ENCODE results near the gene RAPGEF2. TPM values are rescaled to one million over a fixed set of nuclear protein-coding genes. Genes with fewer than 3 reads are reported as not detected.

RAPGEF2 gene
- total and polyA plus RNA-seq, 2 experiments from 2014 or later = 8.4 to 79.3 TPM

- no peaks in the 10 kb centered on the region for H3K9me3 ChIP-seq (ENCODE audit: low read depth)
- no peaks in the 10 kb centered on the region for H3K36me3 ChIP-seq (replicated peaks; ENCODE audit: insufficient read depth, low read depth)
- DNase-seq (ENCODE audit: low spot score) = no peak
- H3K4me3 ChIP-seq = no peak overlapping the region
- no peak overlapping the region for H2AFZ ChIP-seq
- H3K4me2 ChIP-seq = no peak overlapping the region
- peaks cover 64% of the 10 kb centered on the region for H3K79me2 ChIP-seq
- no peaks in the 10 kb centered on the region for H3K9me2 ChIP-seq (replicated peaks; ENCODE audit: insufficient read depth)
- H3K4me1 ChIP-seq (ENCODE audit: insufficient read depth) = no peaks in the 10 kb centered on the region
- 95% methylated on average over 7 of the region's 7 CpGs for WGBS (ENCODE audit: low lambda C conversion rate, missing lambda C conversion rate)
- H3K27ac ChIP-seq = no peak overlapping the region
- H4K20me1 ChIP-seq (ENCODE audit: insufficient read depth, poor library complexity, severe bottlenecking) = no peaks in the 10 kb centered on the region
- no peaks in the 10 kb centered on the region for H3K27me3 ChIP-seq
- TF ChIP-seq EZH2 (IDR thresholded peaks at IDR 0.05; ENCODE audit: borderline replicate concordance) (no peak), EZH2phosphoT487 (IDR thresholded peaks at IDR 0.05; ENCODE audit: low read depth, severe bottlenecking, unreplicated experiment) (no peak)
- TF ChIP-seq, protein P1, sequence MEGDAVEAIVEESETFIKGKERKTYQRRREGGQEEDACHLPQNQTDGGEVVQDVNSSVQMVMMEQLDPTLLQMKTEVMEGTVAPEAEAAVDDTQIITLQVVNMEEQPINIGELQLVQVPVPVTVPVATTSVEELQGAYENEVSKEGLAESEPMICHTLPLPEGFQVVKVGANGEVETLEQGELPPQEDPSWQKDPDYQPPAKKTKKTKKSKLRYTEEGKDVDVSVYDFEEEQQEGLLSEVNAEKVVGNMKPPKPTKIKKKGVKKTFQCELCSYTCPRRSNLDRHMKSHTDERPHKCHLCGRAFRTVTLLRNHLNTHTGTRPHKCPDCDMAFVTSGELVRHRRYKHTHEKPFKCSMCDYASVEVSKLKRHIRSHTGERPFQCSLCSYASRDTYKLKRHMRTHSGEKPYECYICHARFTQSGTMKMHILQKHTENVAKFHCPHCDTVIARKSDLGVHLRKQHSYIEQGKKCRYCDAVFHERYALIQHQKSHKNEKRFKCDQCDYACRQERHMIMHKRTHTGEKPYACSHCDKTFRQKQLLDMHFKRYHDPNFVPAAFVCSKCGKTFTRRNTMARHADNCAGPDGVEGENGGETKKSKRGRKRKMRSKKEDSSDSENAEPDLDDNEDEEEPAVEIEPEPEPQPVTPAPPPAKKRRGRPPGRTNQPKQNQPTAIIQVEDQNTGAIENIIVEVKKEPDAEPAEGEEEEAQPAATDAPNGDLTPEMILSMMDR (IDR thresholded peaks at IDR 0.05; ENCODE audit: poor library complexity) = no peak
Measured at GRCh38 chr4:159212675-159213293, 109.9 kb downstream of the RAPGEF2 start.

GRCh38 chr4:159216834-159217233 is 114.0 kb downstream of the RAPGEF2 start:
- DNase-seq (ENCODE audit: low spot score) = no peak
- H3K79me2 ChIP-seq = peaks cover 81% of the 10 kb centered on the region
- TF ChIP-seq EZH2 (IDR thresholded peaks at IDR 0.05; ENCODE audit: borderline replicate concordance) (no peak), EZH2phosphoT487 (IDR thresholded peaks at IDR 0.05; ENCODE audit: low read depth, severe bottlenecking, unreplicated experiment) (no peak)
- TF ChIP-seq, protein P1 (IDR thresholded peaks at IDR 0.05; ENCODE audit: poor library complexity) = no peak
- H3K36me3 ChIP-seq (replicated peaks; ENCODE audit: insufficient read depth, low read depth) = no peaks in the 10 kb centered on the region
- H4K20me1 ChIP-seq (ENCODE audit: insufficient read depth, poor library complexity, severe bottlenecking) = no peaks in the 10 kb centered on the region
- no peaks in the 10 kb centered on the region for H3K27me3 ChIP-seq
- H3K4me1 ChIP-seq (ENCODE audit: insufficient read depth) = no peaks in the 10 kb centered on the region
- no peak overlapping the region for H2AFZ ChIP-seq
- no peaks in the 10 kb centered on the region for H3K9me2 ChIP-seq (replicated peaks; ENCODE audit: insufficient read depth)
- WGBS (ENCODE audit: low lambda C conversion rate, missing lambda C conversion rate) = 83% methylated on average over 5 of the region's 5 CpGs
- H3K27ac ChIP-seq = no peak overlapping the region
- no peak overlapping the region for H3K4me3 ChIP-seq
- H3K9me3 ChIP-seq (ENCODE audit: low read depth) = no peaks in the 10 kb centered on the region
- no peak overlapping the region for H3K4me2 ChIP-seq

DNA sequence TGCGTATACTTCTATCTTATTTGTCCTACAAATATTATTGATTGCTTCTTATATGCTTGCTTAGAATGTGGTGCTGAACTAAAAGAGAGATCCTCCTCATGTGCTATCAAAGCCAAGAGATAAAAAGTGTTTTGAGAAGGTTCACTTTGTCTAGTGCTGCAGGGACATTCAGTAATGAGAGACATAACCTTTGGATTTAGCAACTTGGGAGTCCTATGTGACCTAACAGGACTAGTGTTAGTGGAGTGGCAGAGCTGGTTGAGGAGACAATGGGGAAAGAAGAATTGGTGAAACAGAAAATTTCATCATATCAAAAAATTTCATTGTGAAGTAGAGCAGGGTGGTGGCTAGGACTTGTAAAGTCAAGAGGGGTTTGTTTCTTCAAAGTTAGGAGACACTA is 117.0 kb downstream of the RAPGEF2 start:
- no peak for TF ChIP-seq EZH2 (IDR thresholded peaks at IDR 0.05; ENCODE audit: borderline replicate concordance)
- no peak for TF ChIP-seq EZH2phosphoT487 (IDR thresholded peaks at IDR 0.05; ENCODE audit: low read depth, severe bottlenecking, unreplicated experiment)
- TF ChIP-seq, protein P1 (IDR thresholded peaks at IDR 0.05; ENCODE audit: poor library complexity) = no peak
- no peaks in the 10 kb centered on the region for H3K4me1 ChIP-seq (ENCODE audit: insufficient read depth)
- WGBS (ENCODE audit: low lambda C conversion rate, missing lambda C conversion rate) = 94% methylated on average over 1 of the region's 1 CpG

More for the DNA sequence above, 117.0 kb downstream of the RAPGEF2 start:
- Histone ChIP-seq H4K20me1 (ENCODE audit: insufficient read depth, poor library complexity, severe bottlenecking) (no peaks in the 10 kb centered on the region), H3K4me3 (no peak overlapping the region), H3K79me2 (peaks cover 87% of the 10 kb centered on the region), H3K27ac (no peak overlapping the region), H3K36me3 (replicated peaks; ENCODE audit: insufficient read depth, low read depth) (no peaks in the 10 kb centered on the region), H3K27me3 (no peaks in the 10 kb centered on the region), H3K4me2 (no peak overlapping the region), H3K9me3 (ENCODE audit: low read depth) (no peaks in the 10 kb centered on the region), H3K9me2 (replicated peaks; ENCODE audit: insufficient read depth) (no peaks in the 10 kb centered on the region), H2AFZ (no peak overlapping the region)
- no peak for DNase-seq (ENCODE audit: low spot score)

Measured in hepatocyte (in vitro differentiated cells).